H1 (cell line): Measurements from ENCODE around the gene SEMA7A.

ENCODE experiments used
- POLR2A ChIP-seq, 2 experiments: IDR thresholded peaks; 1 replicate in 1 of 2; 2 replicates in 1 of 2; pipeline ENCODE4 v1.6.1; 2011; ENCODE audit warnings: low read depth in 2 of 2, low read length in 2 of 2, mild to moderate bottlenecking in 2 of 2; ENCODE audit errors: control extremely low read depth in 1 of 2
- POLR2AphosphoS5 ChIP-seq: IDR thresholded peaks from 2 replicates; pipeline ENCODE4 v1.6.1; 2011; ENCODE audit warnings: low read depth, low read length

DNA sequence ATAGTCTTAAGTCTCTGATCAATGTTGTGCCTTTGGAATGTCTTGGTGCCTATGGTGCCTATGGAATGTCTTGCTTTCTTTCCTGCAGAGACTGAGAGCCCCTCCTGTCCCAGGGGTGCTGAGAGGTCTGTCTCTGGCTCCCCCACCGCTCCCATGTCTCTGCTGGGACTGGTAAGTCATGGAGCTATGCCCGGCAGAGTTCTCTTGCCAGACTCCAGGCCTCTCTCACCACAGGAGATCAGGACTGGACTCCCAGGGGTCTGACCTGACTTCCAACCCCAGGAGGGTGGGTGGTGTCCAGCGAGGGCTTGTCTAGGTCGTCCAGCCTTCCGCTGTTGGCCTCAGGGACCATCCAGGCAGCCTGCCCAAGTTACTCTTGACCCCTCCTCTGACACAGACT, 52.3 kb downstream of the SEMA7A start:
- TF ChIP-seq POLR2A (IDR thresholded peaks at IDR 0.05; ENCODE audit: control extremely low read depth in 1 of 2, low read depth in 2 of 2, low read length in 2 of 2) (no peak), POLR2AphosphoS5 (no peak)
